HCT116 (cell line): ENCODE measurements around the gene TEX29. TPM values are rescaled to one million over a fixed set of nuclear protein-coding genes. Genes with fewer than 3 reads are reported as not detected.

Source experiments
- ATAC-seq: fragments of 200-7000 bp; cut with Tn5 transposase; 2 replicates; pipeline ENCODE4 v1.9.1; 2020; ENCODE audit warnings: mild to moderate bottlenecking, moderate library complexity
- BruUV-seq: library from RNA; stranded (reverse); fragments of 400-500 nt; replicated peaks from 2 replicates; lab custom pipeline; 2021; lab: Mats Ljungman, UMichigan
- CTCF ChIA-PET: fragments of 300-600 bp; sonication (Branson Sonifier 250); formaldehyde crosslinking; loops from one replicate; lab custom pipeline; 2021; ENCODE audit warnings: antibody characterized with exemption; lab: Charles Lee
- POLR2A ChIA-PET: fragments of 300-600, 350-600 bp; sonication (Branson Sonifier 250); formaldehyde crosslinking; loops from one replicate; lab custom pipeline; 2021; ENCODE audit warnings: antibody characterized with exemption; lab: Charles Lee
- RAD21 ChIA-PET, 2 experiments: fragments of 300-600 bp; sonication (Branson Sonifier 250); formaldehyde crosslinking; loops; one replicate each; lab custom pipeline; 2023; ENCODE audit warnings: low total read pairs in 2 of 2; ENCODE audit not compliant: uncharacterized antibody in 2 of 2, unreplicated experiment in 2 of 2, low non-redundant PET in 1 of 2; lab: Charles Lee
- DNase-seq: peaks from one replicate; pipeline ENCODE4 v3.0.0-alpha.2; 2010; ENCODE audit warnings: low read depth, low spot score
- H2AFZ ChIP-seq: fragments of 200-600 bp; shearing (Covaris generic), sonication (generic); 2 replicates; pipeline ENCODE4 v1.6.1; 2017; ENCODE audit warnings: low read depth, mixed run types, mixed read lengths, antibody characterized with exemption, low read length; ENCODE audit not compliant: poor library complexity, severe bottlenecking
- H3K27ac ChIP-seq: 2 replicates; pipeline ENCODE4 v1.5.1; 2012; ENCODE audit warnings: low read depth, low read length
- H3K27me3 ChIP-seq: fragments of 200-600 bp; sonication (generic); 2 replicates; pipeline ENCODE4 v1.6.1; 2016; ENCODE audit warnings: mixed run types, low read length, mixed read lengths; ENCODE audit not compliant: insufficient read depth
- H3K36me3 ChIP-seq, 2 experiments: fragments of 200-500 bp in 1 of 2; fragments of 200-600 bp in 1 of 2; sonication (Bioruptor generic) in 1 of 2; sonication (generic) in 1 of 2; 2 replicates each; pipeline versions ENCODE4 v1.5.1 to v1.6.1; 2014 to 2016; ENCODE audit warnings: low read length in 2 of 2, inconsistent platforms in 1 of 2, mixed read lengths in 1 of 2, mixed run types in 1 of 2; ENCODE audit not compliant: insufficient read depth in 2 of 2, control insufficient read depth in 1 of 2
- H3K4me1 ChIP-seq, 2 experiments: fragments of 200-600 bp in 1 of 2; sonication (generic) in 1 of 2; 2 replicates each; pipeline versions ENCODE4 v1.5.1 to v1.6.1; 2012 to 2017; ENCODE audit warnings: low read length in 2 of 2, inconsistent platforms in 1 of 2, mild to moderate bottlenecking in 1 of 2, mixed read lengths in 1 of 2, mixed run types in 1 of 2, moderate library complexity in 1 of 2; ENCODE audit not compliant: insufficient read depth in 2 of 2, control insufficient read depth in 1 of 2
- H3K4me2 ChIP-seq: fragments of 200-600 bp; sonication (generic); 2 replicates; pipeline ENCODE4 v1.6.1; 2017; ENCODE audit warnings: mixed run types, low read length, mixed read lengths
- H3K4me3 ChIP-seq, 2 experiments: fragments of 200-600 bp in 1 of 2; sonication (generic) in 1 of 2; replicated peaks in 1 of 2; 2 replicates each; pipeline ENCODE4 v1.5.1; 2011 to 2016; ENCODE audit warnings: low read length in 2 of 2, control low read depth in 1 of 2, low read depth in 1 of 2, mild to moderate bottlenecking in 1 of 2, mixed read lengths in 1 of 2, mixed run types in 1 of 2
- H3K79me2 ChIP-seq: fragments of 200-600 bp; sonication (generic); 2 replicates; pipeline ENCODE4 v1.6.1; 2017; ENCODE audit warnings: mild to moderate bottlenecking, mixed run types, low read length, moderate library complexity, mixed read lengths; ENCODE audit not compliant: insufficient read depth
- H3K9ac ChIP-seq: fragments of 200-600 bp; sonication (generic); 2 replicates; pipeline ENCODE4 v1.6.1; 2016; ENCODE audit warnings: low read length, mixed read lengths
- H3K9me2 ChIP-seq: fragments of 200-600 bp; sonication (generic), shearing (Covaris generic); 2 replicates; pipeline ENCODE4 v1.6.1; 2017; ENCODE audit warnings: mixed run types, mild to moderate bottlenecking, moderate library complexity; ENCODE audit not compliant: insufficient read depth
- H3K9me3 ChIP-seq, 2 experiments: fragments of 200-500 bp in 1 of 2; fragments of 200-600 bp in 1 of 2; sonication (Bioruptor generic) in 1 of 2; sonication (generic) in 1 of 2; 2 replicates each; pipeline ENCODE4 v1.6.1; 2014 to 2017; ENCODE audit warnings: low read length in 2 of 2, mixed read lengths in 2 of 2, inconsistent platforms in 1 of 2, low read depth in 1 of 2, mild to moderate bottlenecking in 1 of 2, mixed run types in 1 of 2, moderate library complexity in 1 of 2; ENCODE audit not compliant: control insufficient read depth in 1 of 2, insufficient read depth in 1 of 2
- H4K20me1 ChIP-seq: fragments of 200-600 bp; sonication (generic), shearing (Covaris generic); 2 replicates; pipeline ENCODE4 v1.6.1; 2017; ENCODE audit warnings: mixed run types, mild to moderate bottlenecking, moderate library complexity; ENCODE audit not compliant: insufficient read depth
- CBX3 ChIP-seq: IDR thresholded peaks from 2 replicates; pipeline ENCODE4 v1.6.1; 2012; ENCODE audit warnings: low read depth
- CEBPB ChIP-seq: IDR thresholded peaks from 2 replicates; pipeline ENCODE4 v1.6.1; 2012; ENCODE audit warnings: low read depth
- CTCF ChIP-seq, 3 experiments: fragments of 200-600 bp in 1 of 3; sonication (generic) in 1 of 3; IDR thresholded peaks in 2 of 3; conservative IDR thresholded peaks in 1 of 3; 2 replicates each; pipeline ENCODE4 v1.5.1; 2012 to 2017; ENCODE audit warnings: low read depth in 2 of 3, low read length in 2 of 3, antibody characterized with exemption in 1 of 3, borderline replicate concordance in 1 of 3, control low read depth in 1 of 3, mild to moderate bottlenecking in 1 of 3, mixed read lengths in 1 of 3, mixed run types in 1 of 3, moderate library complexity in 1 of 3; ENCODE audit not compliant: insufficient read depth in 1 of 3
- EGR1 ChIP-seq: IDR thresholded peaks from 2 replicates; pipeline ENCODE4 v1.6.1; 2012; ENCODE audit warnings: low read depth
- ELF1 ChIP-seq: IDR thresholded peaks from 2 replicates; pipeline ENCODE4 v1.6.1; 2012; ENCODE audit warnings: low read depth, borderline replicate concordance
- EZH2 ChIP-seq: fragments of 200-600 bp; sonication (generic); IDR thresholded peaks from 2 replicates; pipeline ENCODE4 v1.6.1; 2017; ENCODE audit warnings: antibody characterized with exemption, mixed run types
- EZH2phosphoT487 ChIP-seq: fragments of 200-600 bp; IDR thresholded peaks from 2 replicates; pipeline ENCODE4 v1.6.1; 2018; ENCODE audit warnings: antibody characterized with exemption, borderline replicate concordance
- JUND ChIP-seq: IDR thresholded peaks from 2 replicates; pipeline ENCODE4 v1.6.1; 2012
- MAX ChIP-seq: IDR thresholded peaks from 2 replicates; pipeline ENCODE4 v1.6.1; 2012
- POLR2A ChIP-seq: IDR thresholded peaks from 2 replicates; pipeline ENCODE4 v1.7.0; 2011; ENCODE audit warnings: borderline replicate concordance; ENCODE audit not compliant: insufficient read depth, insufficient read length; ENCODE audit errors: extremely low read depth
- POLR2AphosphoS5 ChIP-seq: IDR thresholded peaks from 2 replicates; pipeline ENCODE4 v1.6.1; 2011; ENCODE audit warnings: mild to moderate bottlenecking, low read depth, low read length, moderate library complexity
- RAD21 ChIP-seq: IDR thresholded peaks from 2 replicates; pipeline ENCODE4 v1.6.1; 2012; ENCODE audit warnings: low read depth, mild to moderate bottlenecking
- SP1 ChIP-seq: IDR thresholded peaks from 2 replicates; pipeline ENCODE4 v1.6.1; 2012; ENCODE audit warnings: low read depth
- SRF ChIP-seq: IDR thresholded peaks from 2 replicates; pipeline ENCODE4 v1.6.1; 2012; ENCODE audit warnings: low read depth
- TCF7L2 ChIP-seq: IDR thresholded peaks from 2 replicates; pipeline ENCODE4 v1.7.0; 2011; ENCODE audit warnings: borderline replicate concordance, inconsistent platforms; ENCODE audit not compliant: insufficient read depth, insufficient read length; ENCODE audit errors: extremely low read depth
- ZBTB33 ChIP-seq: IDR thresholded peaks from 2 replicates; pipeline ENCODE4 v1.6.1; 2011; ENCODE audit warnings: mild to moderate bottlenecking, low read length, moderate library complexity; ENCODE audit not compliant: insufficient replicate concordance; ENCODE audit errors: extremely low read depth
- ZFX ChIP-seq: fragments of 450-650 bp; IDR thresholded peaks from 2 replicates; pipeline ENCODE4 v1.6.1; 2017
- ZNF274 ChIP-seq: fragments of 200-500 bp; sonication (Bioruptor generic); IDR thresholded peaks from 2 replicates; pipeline ENCODE4 v1.6.1; 2014; ENCODE audit warnings: mild to moderate bottlenecking, low read depth, low read length, inconsistent platforms
- intact Hi-C: fragments of 100-400 bp; cut with micrococcal nuclease; formaldehyde crosslinking; loops from 2 replicates; pipeline ENCODE4 v1.10.0; 2022
- total RNA-seq: library from RNA; stranded (reverse); gene quantifications from one replicate; pipeline ENCODE4 v1.2.1, GENCODE V29; 2021; ENCODE audit not compliant: unreplicated experiment
- TF ChIP-seq, protein P1 (sequence below): IDR thresholded peaks from 2 replicates; pipeline ENCODE4 v1.6.1; 2012

TEX29 gene
- total RNA-seq, 1 experiment from 2014 or later, result not detected

- ATAC-seq, result no peak
- H3K4me3 ChIP-seq, result no peak overlapping the region
- no peak for DNase-seq
- no peak overlapping the region for H3K4me2 ChIP-seq
- TF ChIP-seq CEBPB (no peak), EZH2phosphoT487 (no peak), EZH2 (no peak), EGR1 (no peak), POLR2AphosphoS5 (no peak), ZNF274 (no peak), RAD21 (no peak), SP1 (no peak), ZFX (no peak), ELF1 (no peak), ZBTB33 (no peak), CBX3 (no peak), POLR2A (no peak), MAX (no peak), SRF (no peak), JUND (no peak), CTCF (IDR thresholded peaks at IDR 0.05 in 2 of 3, conservative IDR thresholded peaks at IDR 0.05 in 1 of 3; ENCODE audit: borderline replicate concordance in 1 of 3, insufficient read depth in 1 of 3, low read depth in 2 of 3, low read length in 2 of 3) (no peak), TCF7L2 (no peak)
- TF ChIP-seq, protein P1, sequence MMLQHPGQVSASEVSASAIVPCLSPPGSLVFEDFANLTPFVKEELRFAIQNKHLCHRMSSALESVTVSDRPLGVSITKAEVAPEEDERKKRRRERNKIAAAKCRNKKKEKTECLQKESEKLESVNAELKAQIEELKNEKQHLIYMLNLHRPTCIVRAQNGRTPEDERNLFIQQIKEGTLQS, result no peak
- no peaks in the 10 kb centered on the region for H3K4me1 ChIP-seq
- BruUV-seq, result TSS peak; percentile 26
- no peaks in the 10 kb centered on the region for H3K79me2 ChIP-seq
- intact Hi-C loops, result no loop called here
- H3K9ac ChIP-seq, result no peak overlapping the region
- RAD21 ChIA-PET, result no interaction called here
- H3K36me3 ChIP-seq, result peaks cover 21 to 29% of the 10 kb centered on the region in 2 experiments; a peak in 3 of 4 replicates
- H3K27ac ChIP-seq, result no peak overlapping the region
- POLR2A ChIA-PET, result no interaction called here
- no peak overlapping the region for H2AFZ ChIP-seq
- CTCF ChIA-PET, result no interaction called here
- no peaks in the 10 kb centered on the region for H3K9me3 ChIP-seq
- H4K20me1 ChIP-seq, result no peaks in the 10 kb centered on the region
- no peaks in the 10 kb centered on the region for H3K27me3 ChIP-seq
- no peaks in the 10 kb centered on the region for H3K9me2 ChIP-seq
Measured at GRCh38 chr13:111304603-111305289, 15.7 kb upstream of the TEX29 start.
